Ureter (tissue), 1 donor: ENCODE measurements around the gene FBXW11. TPM values are rescaled to one million over a fixed set of nuclear protein-coding genes. Genes with fewer than 3 reads are reported as not detected.

Source experiments
- DNase-seq: peaks from one replicate; pipeline ENCODE4 v3.0.0-alpha.2; 2020; ENCODE audit warnings: low spot score
- total RNA-seq: library from RNA; stranded (reverse); gene quantifications from one replicate; pipeline ENCODE4 v1.2.4, GENCODE V29; 2023
- donor health status: DM: yes; HTN: yes; CAD: no.

The FBXW11 gene
- 64.2 TPM for total RNA-seq

- peak; percentile 95 for DNase-seq
Observed at GRCh38 chr5:172006321-172007174, at the start of gene FBXW11. FBXW11 (minus strand) TSS chr5:172006638; CDS start chr5:172006502, 136 bp downstream.

DNA sequence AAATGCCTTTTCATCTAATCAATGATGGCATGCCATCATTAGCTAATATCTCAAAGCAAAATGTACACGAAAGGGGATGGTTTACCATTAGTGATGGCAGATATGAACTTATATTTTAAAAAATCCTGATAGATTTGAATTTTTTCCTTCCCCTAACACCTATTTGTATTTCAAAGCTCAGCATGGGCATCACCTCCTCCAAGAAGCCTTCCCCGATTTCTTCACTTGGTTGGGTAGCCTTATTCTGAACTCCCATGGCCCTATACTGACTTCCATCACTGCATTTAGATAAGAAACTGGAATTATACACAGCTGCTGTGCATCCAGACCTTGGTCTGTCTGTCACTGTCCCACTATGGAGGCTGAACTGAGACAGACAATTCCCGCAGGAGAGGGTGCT, 49.6 kb upstream of the FBXW11 start:
- DNase-seq: no peak

GRCh38 chr5:172055421-172055820, 49.0 kb upstream of the FBXW11 start:
- no peak for DNase-seq

DNA sequence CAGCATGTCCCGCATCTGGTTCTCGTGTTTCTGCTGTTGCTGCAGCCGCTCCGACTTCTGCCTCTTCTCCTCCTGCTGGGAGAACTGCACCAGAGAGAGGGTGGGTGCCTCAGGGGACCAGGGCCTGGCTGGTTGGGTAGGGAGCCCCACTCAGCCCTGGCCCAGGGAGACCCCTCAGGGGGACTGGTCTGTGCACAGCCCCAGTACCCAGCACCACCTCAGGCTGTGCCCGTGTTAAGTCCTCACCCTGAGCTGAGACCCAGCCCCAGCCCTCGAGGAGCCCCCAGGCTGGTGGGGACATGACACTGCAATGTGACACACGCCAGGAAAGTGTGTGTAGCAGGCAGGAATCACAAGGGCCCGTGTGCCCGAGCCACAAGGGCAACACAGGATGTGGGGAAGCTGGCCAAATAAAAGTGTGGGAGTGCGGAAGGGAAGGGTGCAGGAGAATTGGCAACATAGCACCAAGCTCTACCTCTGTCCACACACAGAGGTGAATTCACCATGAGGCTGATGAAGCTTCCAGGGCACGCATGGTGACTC, 48.2 kb upstream of the FBXW11 start:
- no peak for DNase-seq

- DNase-seq: no peak
Observed at GRCh38 chr5:172052450-172053236, 46.2 kb upstream of the FBXW11 start.

DNA sequence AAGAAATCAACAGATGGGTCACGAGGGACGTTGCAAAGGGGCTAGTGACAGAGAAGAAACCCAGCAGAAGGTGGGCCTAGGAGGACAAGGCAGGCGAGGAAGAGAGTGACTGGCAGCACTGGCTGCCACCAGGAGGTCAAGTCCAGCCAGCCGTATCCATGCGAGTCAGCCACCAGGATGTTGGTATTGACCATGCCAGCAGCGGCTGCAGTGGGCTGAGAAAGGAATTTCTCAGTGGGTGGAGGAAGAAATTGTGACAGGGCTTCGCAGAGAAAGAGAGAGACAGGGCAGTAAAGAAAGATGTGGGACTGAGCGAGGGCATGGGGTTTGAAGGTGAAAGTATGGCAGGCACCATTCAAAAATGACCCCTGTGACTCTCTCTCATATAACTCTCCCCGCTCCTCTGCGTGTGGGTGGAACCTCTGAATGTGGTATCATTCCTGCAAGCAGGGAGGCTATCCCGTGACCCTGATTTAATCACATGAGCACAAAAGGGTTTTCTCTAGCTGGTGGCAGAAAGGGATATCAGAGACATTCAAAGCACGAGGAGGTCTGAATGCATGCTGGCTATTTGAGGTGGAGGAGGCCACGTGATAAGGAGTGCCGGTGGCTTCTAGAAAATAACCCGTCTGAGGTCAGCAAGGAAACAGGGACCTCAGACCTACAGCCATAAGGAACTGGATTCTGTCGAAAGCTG, 45.4 kb upstream of the FBXW11 start:
- no peak for DNase-seq

DNA sequence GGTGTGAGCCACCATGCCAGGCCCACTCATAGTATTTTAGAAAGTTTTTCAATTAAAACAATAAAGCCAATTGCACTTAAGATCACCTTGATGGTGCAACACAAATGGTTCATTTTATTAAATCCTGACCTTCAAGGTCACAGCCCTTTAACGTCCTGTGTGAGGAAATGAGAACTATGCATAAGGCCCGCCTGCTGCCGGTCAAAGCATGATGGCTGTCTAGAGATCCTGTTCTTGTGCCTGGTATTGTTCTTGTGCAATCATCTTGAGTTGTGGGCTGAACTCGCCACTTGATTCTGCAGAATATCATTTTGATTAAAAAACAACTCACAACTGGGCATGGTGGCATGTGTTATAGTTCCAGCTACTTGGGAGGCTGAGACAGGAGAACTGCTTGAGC, 43.6 kb upstream of the FBXW11 start:
- DNase-seq: no peak

GRCh38 chr5:172049226-172049796, 42.9 kb upstream of the FBXW11 start:
- DNase-seq: no peak

DNA sequence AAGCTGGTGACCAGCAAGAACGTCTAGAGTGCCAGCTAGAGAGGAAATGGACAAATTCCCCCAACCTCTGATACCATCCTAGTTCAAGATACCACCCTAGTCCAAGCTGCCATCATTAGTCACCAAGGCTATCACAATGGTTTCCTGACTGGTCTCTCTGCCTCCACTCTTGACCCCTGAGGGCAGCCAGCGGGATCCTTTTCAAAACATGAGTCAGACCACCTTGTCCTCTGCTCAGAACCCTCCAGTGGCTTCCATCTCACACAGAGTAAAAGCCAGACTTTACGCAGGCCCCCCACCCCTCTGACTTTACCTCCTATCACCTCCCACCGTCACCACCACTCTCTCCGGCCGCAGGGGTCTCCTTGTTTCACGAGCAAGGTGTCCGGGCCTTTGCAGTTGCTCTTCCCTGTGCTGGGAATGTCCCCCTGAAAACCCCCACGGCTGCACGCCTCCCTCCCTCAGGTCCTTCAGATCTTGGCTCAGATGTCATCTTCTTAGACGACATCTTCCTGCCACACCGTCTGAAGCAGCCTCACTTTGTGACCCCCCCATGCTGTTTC, 42.2 kb upstream of the FBXW11 start:
- DNase-seq: no peak

GRCh38 chr5:172048170-172048422, 41.7 kb upstream of the FBXW11 start:
- no peak for DNase-seq

- DNase-seq: no peak
Observed at GRCh38 chr5:172046593-172046992, 40.2 kb upstream of the FBXW11 start.

GRCh38 chr5:172045315-172045632, 38.8 kb upstream of the FBXW11 start:
- no peak for DNase-seq

DNA sequence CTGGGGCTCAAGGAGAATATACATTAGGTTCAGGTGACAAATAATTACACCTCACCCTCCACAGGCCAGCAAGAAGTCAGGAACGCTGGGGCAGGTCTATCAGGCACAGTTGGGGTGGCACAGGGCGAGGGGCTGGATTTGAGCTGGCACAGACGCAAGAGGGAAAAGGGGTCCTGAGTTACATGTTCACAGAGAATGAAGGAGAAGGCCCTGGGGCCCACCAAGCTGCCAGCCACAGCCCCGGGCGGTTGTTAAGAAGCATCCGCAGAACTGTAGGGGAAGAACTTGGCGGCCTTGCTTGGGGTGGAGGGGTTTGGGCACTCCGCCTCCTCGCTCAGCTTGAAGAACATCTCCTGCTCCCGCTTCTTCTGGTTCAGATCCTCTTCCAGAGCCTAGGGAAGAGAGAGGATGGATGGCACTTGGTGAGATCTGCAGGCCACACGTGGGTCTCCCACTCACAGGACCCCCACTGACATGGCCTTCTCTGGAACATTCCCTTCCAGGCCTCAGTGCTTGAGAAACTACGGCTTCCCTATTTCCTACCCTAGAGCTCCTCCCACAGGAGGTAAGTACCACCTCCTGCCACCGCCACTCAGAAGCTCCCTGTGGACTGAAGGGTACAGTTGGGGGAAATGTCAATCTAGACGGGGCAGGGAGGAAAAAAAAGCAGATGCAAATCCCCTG, 38.3 kb upstream of the FBXW11 start:
- DNase-seq: no peak

DNA sequence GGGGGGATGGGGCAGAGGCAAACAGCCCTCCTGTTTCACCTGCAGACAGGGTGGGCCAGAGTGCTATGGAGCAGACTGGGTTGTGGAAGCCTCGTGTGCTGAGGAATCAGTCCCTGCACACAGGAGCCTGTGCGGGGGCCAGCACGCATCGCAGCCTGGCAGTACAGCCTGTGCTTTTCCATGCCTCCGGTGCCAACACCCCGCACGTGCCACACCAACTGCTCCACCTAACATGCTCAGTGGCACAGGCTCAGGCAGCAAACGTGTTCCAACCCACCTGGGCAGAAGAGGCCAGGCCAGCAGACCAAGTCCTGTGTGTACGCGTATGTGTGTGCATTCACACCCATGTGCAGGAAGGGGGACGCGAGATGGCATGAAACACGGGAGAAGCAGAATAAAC, 37.4 kb upstream of the FBXW11 start:
- no peak for DNase-seq

GRCh38 chr5:172042183-172042582, 35.7 kb upstream of the FBXW11 start:
- no peak for DNase-seq

GRCh38 chr5:172038167-172038566, 31.7 kb upstream of the FBXW11 start:
- DNase-seq: no peak

DNA sequence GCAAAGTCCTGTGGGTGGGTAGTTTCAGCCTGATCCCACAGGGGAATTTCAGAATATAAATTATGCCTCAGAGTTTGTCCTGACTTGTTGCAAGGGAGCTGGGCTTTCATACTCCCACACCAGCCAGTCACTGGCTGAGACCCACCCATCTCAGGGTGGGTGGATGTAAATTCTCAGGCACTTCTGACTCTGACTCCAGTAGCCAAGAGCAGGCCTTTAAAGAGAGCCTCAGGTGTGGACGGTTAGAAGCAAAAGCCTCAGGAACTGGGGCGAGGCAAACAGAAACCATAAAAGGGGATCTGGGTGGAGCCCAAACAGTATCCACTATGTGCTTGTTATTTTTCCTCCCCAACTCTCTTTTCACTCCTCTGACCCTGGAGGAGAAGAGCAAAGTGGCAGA, 28.6 kb upstream of the FBXW11 start:
- DNase-seq: no peak

DNA sequence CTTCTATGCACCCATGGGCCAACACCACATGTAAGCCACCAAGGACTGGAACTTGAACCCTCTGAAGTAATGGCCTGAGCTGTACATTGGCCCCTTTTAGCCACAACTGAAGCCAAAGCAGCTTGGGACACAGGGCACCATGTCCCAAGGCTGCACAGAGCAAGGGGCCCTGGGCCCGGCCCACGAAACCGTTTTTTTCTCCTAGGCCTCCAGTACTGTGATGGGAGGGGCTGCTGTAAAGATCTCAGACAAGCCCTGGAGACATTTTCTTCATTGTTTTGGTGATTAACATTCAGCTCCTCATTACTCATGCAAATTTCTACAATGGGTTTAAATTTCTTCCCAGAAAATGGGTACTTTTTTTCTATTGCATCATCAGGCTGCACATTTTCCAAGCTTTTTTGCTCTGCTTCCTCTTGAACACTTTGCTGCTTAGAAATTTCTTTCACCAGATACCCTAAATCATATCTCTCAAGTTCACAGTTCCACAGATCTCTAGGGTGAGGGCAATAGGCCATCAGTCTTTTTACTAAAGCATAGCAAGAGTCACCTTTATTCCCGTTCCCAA, 25.5 kb upstream of the FBXW11 start:
- DNase-seq: no peak

DNA sequence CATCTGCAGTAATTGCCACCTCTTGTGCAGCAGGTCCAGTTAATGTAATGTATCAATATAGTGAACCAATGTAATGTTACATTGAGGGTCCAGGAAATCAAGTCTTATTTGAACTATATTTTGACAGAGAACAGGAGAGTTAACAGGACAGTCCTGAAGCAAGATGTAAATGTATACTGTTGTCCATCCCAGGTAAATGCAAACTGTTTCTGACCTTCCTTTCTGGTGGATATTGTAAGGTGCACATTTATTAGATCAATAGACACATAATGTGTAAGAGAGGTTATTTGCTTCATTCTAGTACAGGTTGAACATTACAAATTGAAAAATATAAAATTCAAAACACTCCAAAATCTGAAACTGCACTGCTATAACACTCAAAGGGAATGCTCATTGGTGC, 23.4 kb upstream of the FBXW11 start:
- DNase-seq: no peak

DNA sequence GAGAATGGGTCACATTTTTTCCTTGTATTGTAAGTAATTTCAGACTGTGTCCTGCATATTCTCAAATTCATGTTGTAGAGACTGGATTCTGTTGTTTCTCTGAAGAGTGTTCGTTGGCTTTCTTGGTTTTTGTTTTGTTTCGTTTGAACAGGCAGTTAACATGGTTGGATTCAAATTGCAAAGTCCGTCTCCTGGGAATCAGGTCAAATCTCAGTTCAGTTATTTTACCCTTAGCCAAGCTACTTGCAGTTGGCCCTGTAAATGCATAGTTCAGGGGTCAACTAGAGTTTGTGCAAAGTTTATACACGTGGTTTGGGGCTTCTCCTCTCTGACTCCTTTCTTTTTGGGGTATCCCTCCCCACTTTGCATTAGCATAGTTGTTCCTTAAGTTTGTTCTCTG, 21.7 kb upstream of the FBXW11 start:
- no peak for DNase-seq
